ENCODE measurements around the gene ADGRB2. TPM values are rescaled to one million over a fixed set of nuclear protein-coding genes. Genes with fewer than 3 reads are reported as not detected.
A peak's percentile ranks its signal among the peaks of the same experiment; 100 is the strongest.

ADGRB2 gene
- total RNA-seq, 1 donor from 2014 or later, result 21.5 TPM

GRCh38 chr1:31800674-31800967 is 36.5 kb upstream of the ADGRB2 start:
- peaks cover 4% of the 10 kb centered on the region for H3K4me1 Mint-ChIP-seq
- H3K27ac Mint-ChIP-seq, result no peak overlapping the region
- peaks cover 2% of the 10 kb centered on the region for H3K27me3 Mint-ChIP-seq (ENCODE audit: low read depth)
- TF ChIP-seq CTCF (IDR thresholded peaks at IDR 0.05; ENCODE audit: unreplicated experiment), result no peak
- DNase-seq (ENCODE audit: low spot score in 2 of 2, unreplicated experiment in 2 of 2), result no peak
- H3K9me3 Mint-ChIP-seq, result no peaks in the 10 kb centered on the region
- no peak overlapping the region for H3K4me3 Mint-ChIP-seq
- H3K36me3 Mint-ChIP-seq, result no peaks in the 10 kb centered on the region

- Mint-ChIP-seq H3K27ac (no peak overlapping the region), H3K27me3 (ENCODE audit: low read depth) (peaks cover 2% of the 10 kb centered on the region), H3K4me1 (peaks cover 4% of the 10 kb centered on the region), H3K36me3 (no peaks in the 10 kb centered on the region), H3K9me3 (no peaks in the 10 kb centered on the region), H3K4me3 (no peak overlapping the region)
- DNase-seq (ENCODE audit: low spot score in 2 of 2, unreplicated experiment in 2 of 2), result no peak
- TF ChIP-seq CTCF (IDR thresholded peaks at IDR 0.05; ENCODE audit: unreplicated experiment), result no peak
Observed at GRCh38 chr1:31799895-31800673, 35.9 kb upstream of the ADGRB2 start.

- Mint-ChIP-seq H3K27me3 (ENCODE audit: low read depth) (peaks cover 2% of the 10 kb centered on the region), H3K36me3 (no peaks in the 10 kb centered on the region), H3K4me3 (no peak overlapping the region), H3K27ac (no peak overlapping the region), H3K9me3 (no peaks in the 10 kb centered on the region), H3K4me1 (peaks cover 4% of the 10 kb centered on the region)
- TF ChIP-seq CTCF (IDR thresholded peaks at IDR 0.05; ENCODE audit: unreplicated experiment), result no peak
- peak in 1 of 2 experiments; percentile 6 for DNase-seq (ENCODE audit: low spot score in 2 of 2, unreplicated experiment in 2 of 2)
Observed at GRCh38 chr1:31799196-31799894, 35.2 kb upstream of the ADGRB2 start.

- Mint-ChIP-seq H3K27me3 (ENCODE audit: low read depth) (peaks cover 2% of the 10 kb centered on the region), H3K4me3 (no peak overlapping the region), H3K36me3 (no peaks in the 10 kb centered on the region), H3K27ac (no peak overlapping the region), H3K4me1 (peaks cover 4% of the 10 kb centered on the region), H3K9me3 (no peaks in the 10 kb centered on the region)
- no peak for TF ChIP-seq CTCF (IDR thresholded peaks at IDR 0.05; ENCODE audit: unreplicated experiment)
- peak in 1 of 2 experiments; percentile 6 for DNase-seq (ENCODE audit: low spot score in 2 of 2, unreplicated experiment in 2 of 2)
Observed at GRCh38 chr1:31798433-31799195, 34.5 kb upstream of the ADGRB2 start.

GRCh38 chr1:31798086-31798432 is 33.9 kb upstream of the ADGRB2 start:
- H3K4me3 Mint-ChIP-seq, result no peak overlapping the region
- H3K36me3 Mint-ChIP-seq, result no peaks in the 10 kb centered on the region
- H3K27me3 Mint-ChIP-seq (ENCODE audit: low read depth), result peaks cover 2% of the 10 kb centered on the region
- no peak overlapping the region for H3K27ac Mint-ChIP-seq
- no peak for DNase-seq (ENCODE audit: low spot score in 2 of 2, unreplicated experiment in 2 of 2)
- H3K9me3 Mint-ChIP-seq, result no peaks in the 10 kb centered on the region
- TF ChIP-seq CTCF (IDR thresholded peaks at IDR 0.05; ENCODE audit: unreplicated experiment), result no peak
- peaks cover 4% of the 10 kb centered on the region for H3K4me1 Mint-ChIP-seq

Measured in mesothelial cell of epicardium (in vitro differentiated cells).